ENCODE results near the gene VPS4B. TPM values are rescaled to one million over a fixed set of nuclear protein-coding genes. Genes with fewer than 3 reads are reported as not detected.
"Not testable (repeated sequence)": the region's sequence is repeated elsewhere in the genome, so short reads cannot be mapped to it uniquely, and the experiment has no call there.

Gene VPS4B
- total and polyA plus RNA-seq, 8 donors: 48.2 to 71.4 (median 54.5) TPM

DNA sequence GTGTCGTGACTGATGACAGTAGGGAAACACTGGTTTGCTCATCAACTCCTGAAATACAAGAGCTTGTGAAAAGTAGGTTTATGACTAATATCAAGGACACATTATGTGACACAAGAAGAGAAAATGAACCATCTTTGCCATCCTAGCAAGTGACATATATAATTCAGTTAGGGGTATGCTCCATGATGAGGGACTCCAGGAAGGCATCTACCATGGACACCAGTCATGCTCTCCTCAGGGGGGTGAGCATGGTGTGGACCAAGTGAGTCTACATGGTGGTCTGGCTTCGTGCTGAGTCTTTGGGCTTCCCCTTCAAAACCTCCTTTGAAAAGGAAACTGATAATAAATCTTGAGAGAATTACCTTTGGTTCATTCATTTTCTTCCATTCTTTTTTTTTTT lies 42.8 kb upstream of the VPS4B start:
- no peaks in the 10 kb centered on the region for H3K9me3 ChIP-seq
- H3K36me3 ChIP-seq: no peaks in the 10 kb centered on the region
- no peaks in the 10 kb centered on the region for H3K4me1 ChIP-seq
- H3K4me3 ChIP-seq: no peak overlapping the region
- intact Hi-C loops (cut with DNase I): no loop called here
- TF ChIP-seq CTCF (IDR thresholded peaks at IDR 0.05): no peak
- no peak for DNase-seq
- H3K27ac ChIP-seq: no peak overlapping the region
- H3K27me3 ChIP-seq: peaks cover 0 to 7% of the 10 kb centered on the region in 2 donors
- ATAC-seq: no peak

DNA sequence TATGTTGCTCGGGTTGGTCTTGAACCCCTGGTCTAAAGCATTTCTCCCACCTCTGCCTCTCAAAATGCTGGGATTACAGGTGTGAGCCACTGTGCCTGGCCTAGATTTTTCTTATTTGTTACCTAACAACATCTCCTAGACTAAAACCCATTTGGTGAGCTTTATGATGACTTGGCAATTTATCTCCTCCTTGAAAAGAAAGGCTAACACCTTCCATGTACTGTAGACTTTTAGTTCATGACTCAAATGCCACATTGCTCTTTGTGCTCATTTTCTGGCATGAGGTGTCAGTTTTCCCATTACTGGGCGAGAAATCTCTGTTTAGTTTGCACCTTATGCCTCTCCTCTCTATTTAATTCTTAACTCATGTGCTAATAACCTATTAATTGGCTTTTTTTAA lies 42.2 kb upstream of the VPS4B start:
- intact Hi-C loops (cut with DNase I): no loop called here
- no peaks in the 10 kb centered on the region for H3K9me3 ChIP-seq
- no peaks in the 10 kb centered on the region for H3K36me3 ChIP-seq
- no peaks in the 10 kb centered on the region for H3K4me1 ChIP-seq
- H3K27me3 ChIP-seq: peaks cover 0 to 7% of the 10 kb centered on the region in 2 donors
- DNase-seq (no peak), ATAC-seq (no peak)
- no peak for TF ChIP-seq CTCF (IDR thresholded peaks at IDR 0.05)
- no peak overlapping the region for H3K27ac ChIP-seq
- H3K4me3 ChIP-seq: no peak overlapping the region

DNA sequence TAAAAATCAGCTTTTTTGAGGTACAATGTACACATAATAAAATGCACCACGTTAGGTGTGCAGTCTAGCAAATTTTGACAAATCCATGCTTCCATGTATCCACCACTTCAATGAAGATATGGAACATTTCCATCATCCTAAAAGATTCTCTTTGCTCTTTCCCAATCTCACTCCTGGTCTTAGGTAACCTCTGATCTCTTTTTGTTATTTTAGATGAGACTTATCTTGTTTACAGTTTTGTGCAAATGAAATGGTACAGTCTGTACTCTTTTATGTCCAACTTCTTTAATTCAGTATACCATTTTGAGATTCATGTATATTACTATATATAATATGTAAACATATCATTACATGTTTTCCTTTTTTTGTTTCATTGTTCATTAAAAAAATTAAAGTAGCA lies 38.1 kb upstream of the VPS4B start:
- intact Hi-C loops (cut with DNase I): no loop called here
- Histone ChIP-seq H3K27me3 (peaks cover 0 to 7% of the 10 kb centered on the region in 2 donors), H3K9me3 (no peaks in the 10 kb centered on the region), H3K4me3 (no peak overlapping the region), H3K36me3 (no peaks in the 10 kb centered on the region), H3K4me1 (no peaks in the 10 kb centered on the region), H3K27ac (no peak overlapping the region)
- no peak for TF ChIP-seq CTCF (IDR thresholded peaks at IDR 0.05)
- ATAC-seq (no peak), DNase-seq (no peak)

DNA sequence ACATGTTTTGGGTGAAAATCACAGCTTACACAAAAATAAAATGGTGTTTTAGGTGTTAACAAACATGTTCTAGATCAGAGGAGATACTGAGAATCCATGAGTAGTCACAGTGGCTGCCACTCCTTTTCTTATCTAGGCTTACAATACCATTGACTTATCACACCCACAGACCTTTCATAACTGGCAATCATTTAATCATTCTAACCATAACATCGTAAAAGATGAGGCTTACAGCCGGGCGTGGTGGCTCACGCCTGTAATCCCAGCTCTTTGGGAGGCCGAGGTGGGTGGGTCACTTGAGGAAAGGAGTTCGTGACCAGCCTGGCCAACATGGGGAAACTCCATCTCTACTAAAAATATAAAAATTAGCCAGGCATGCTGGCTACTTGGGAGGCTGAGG lies 35.7 kb upstream of the VPS4B start:
- no peak for TF ChIP-seq CTCF (IDR thresholded peaks at IDR 0.05)

GRCh38 chr18:63454497-63454896 lies 32.2 kb upstream of the VPS4B start:
- Histone ChIP-seq H3K4me3 (no peak overlapping the region), H3K4me1 (no peaks in the 10 kb centered on the region), H3K27me3 (no peaks in the 10 kb centered on the region), H3K36me3 (no peaks in the 10 kb centered on the region), H3K9me3 (no peaks in the 10 kb centered on the region), H3K27ac (no peak overlapping the region)
- no peak for TF ChIP-seq CTCF (IDR thresholded peaks at IDR 0.05)
- no peak for DNase-seq
- ATAC-seq: no peak
- intact Hi-C loops (cut with DNase I): no loop called here

More for the DNA sequence above, 35.7 kb upstream of the VPS4B start:
- Histone ChIP-seq H3K4me3 (no peak overlapping the region), H3K27ac (no peak overlapping the region), H3K36me3 (no peaks in the 10 kb centered on the region), H3K4me1 (no peaks in the 10 kb centered on the region), H3K9me3 (no peaks in the 10 kb centered on the region), H3K27me3 (no peaks in the 10 kb centered on the region)
- DNase-seq (no peak), ATAC-seq (no peak)
- intact Hi-C loops (cut with DNase I): no loop called here

- H3K36me3 ChIP-seq; DNase-seq; H3K4me1 ChIP-seq; intact Hi-C loops (cut with DNase I); H3K27me3 ChIP-seq; ATAC-seq; H3K4me3 ChIP-seq; H3K9me3 ChIP-seq; H3K27ac ChIP-seq: not testable (repeated sequence)
These were observed 30.5 kb upstream of the VPS4B start for GRCh38 chr18:63452751-63453150.

Measured in left lung (tissue), 10 donors.